Cardiac fibroblast (primary cell): ENCODE data around the gene SLC25A38.
A peak's percentile ranks its signal among the peaks of the same experiment; 100 is the strongest.

ENCODE experiments used
- DNase-seq, 2 donors: peaks; one replicate each; pipeline versions ENCODE4 v3.0.0 to v3.0.0-alpha.2; 2010; ENCODE audit warnings: low read depth in 2 of 2
- H3K4me3 ChIP-seq, 2 donors: replicated peaks in 1 of 2; 1 replicate in 1 of 2; 2 replicates in 1 of 2; pipeline ENCODE4 v1.5.1; 2011; ENCODE audit warnings: low read depth in 2 of 2, low read length in 2 of 2, mild to moderate bottlenecking in 2 of 2, moderate library complexity in 1 of 2
- CTCF ChIP-seq: IDR thresholded peaks from one replicate; pipeline ENCODE4 v1.5.1; 2011; ENCODE audit warnings: low read depth, mild to moderate bottlenecking, low read length, inconsistent platforms

SLC25A38 gene

GRCh38 chr3:39383045-39383880 lies at the start of gene SLC25A38:
Gene SLC25A38 (plus strand): TSS chr3:39383370. CDS start chr3:39383725, 355 bp downstream.
- peak; percentile 18 for TF ChIP-seq CTCF
- peak; percentile 89 to 93 for DNase-seq
- peak within 1 kb of the TSS; percentile 84 to 97 for H3K4me3 ChIP-seq

- no peak for TF ChIP-seq CTCF
- no peak for DNase-seq
- H3K4me3 ChIP-seq: no peak overlapping the region
Observed at GRCh38 chr3:39333607-39334006, 49.6 kb upstream of the SLC25A38 start.

GRCh38 chr3:39334205-39334604 lies 49.0 kb upstream of the SLC25A38 start:
- no peak for DNase-seq
- no peak for TF ChIP-seq CTCF
- H3K4me3 ChIP-seq: no peak overlapping the region

- no peak for DNase-seq
- no peak for TF ChIP-seq CTCF
- no peak overlapping the region for H3K4me3 ChIP-seq
Observed at GRCh38 chr3:39338201-39338600, 45.0 kb upstream of the SLC25A38 start.

GRCh38 chr3:39339086-39339485 lies 44.1 kb upstream of the SLC25A38 start:
- no peak for TF ChIP-seq CTCF
- no peak overlapping the region for H3K4me3 ChIP-seq
- DNase-seq: no peak

- no peak for TF ChIP-seq CTCF
- no peak overlapping the region for H3K4me3 ChIP-seq
- no peak for DNase-seq
Observed at GRCh38 chr3:39343076-39343717, 40.0 kb upstream of the SLC25A38 start.
